ENCODE data around the gene TMEM115.

DNA sequence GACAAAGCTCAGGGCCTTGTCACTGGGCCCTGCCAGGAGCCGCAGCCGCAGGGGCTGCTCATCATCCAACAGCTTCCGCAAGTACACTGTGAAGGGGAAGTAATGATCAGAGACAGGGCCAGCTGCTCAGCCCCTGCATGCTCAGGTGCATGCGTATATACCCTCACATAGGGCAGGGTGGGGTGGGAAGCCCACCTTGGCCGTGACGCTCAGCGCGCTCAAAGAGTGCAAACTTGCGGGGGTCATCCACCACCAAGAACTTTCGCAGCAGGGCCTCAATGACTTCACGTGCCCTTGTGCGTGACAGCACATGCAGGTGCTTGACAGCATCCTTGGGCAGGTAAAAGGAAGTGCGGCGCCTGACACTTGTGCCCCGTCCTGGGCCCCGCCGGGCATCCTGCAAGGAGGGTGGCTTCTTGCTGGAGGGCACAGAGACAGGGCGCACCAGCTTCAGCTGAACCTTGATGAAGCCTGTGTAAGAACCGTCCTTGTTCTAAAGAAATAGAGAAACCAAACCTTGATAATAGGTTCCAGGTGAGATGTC lies 27.9 kb downstream of the TMEM115 start:
- TF ChIP-seq CTCF (IDR thresholded peaks at IDR 0.05), result no peak
- TF ChIP-seq POLR2A (IDR thresholded peaks at IDR 0.05), result no peak

Data from right lobe of liver (tissue), 4 donors.